ENCODE results near the gene SLC7A14. TPM values are rescaled to one million over a fixed set of nuclear protein-coding genes. Genes with fewer than 3 reads are reported as not detected.
A peak's percentile ranks its signal among the peaks of the same experiment; 100 is the strongest.
"Not testable (repeated sequence)": the region's sequence is repeated elsewhere in the genome, so short reads cannot be mapped to it uniquely, and the experiment has no call there.

SLC7A14 gene
- total RNA-seq, 1 experiment from 2014 or later, result not detected

- CTCF ChIA-PET, result interaction anchor here (0.5 to 1.5 kb wide), 3 partner anchors 226 to 237 kb away, joined by 3 to 4 read pairs (median 3); no protein-coding TSS in a partner anchor
- H3K4me1 ChIP-seq (ENCODE audit: insufficient read depth, low read length, poor library complexity, severe bottlenecking), result no peaks in the 10 kb centered on the region
- H3K27me3 ChIP-seq (replicated peaks; ENCODE audit: insufficient read depth, low read depth, low read length, poor library complexity), result peaks cover 93% of the 10 kb centered on the region
- POLR2A ChIA-PET (ENCODE audit: low non-redundant PET), result no interaction called here
- no peak overlapping the region for H3K27ac ChIP-seq (ENCODE audit: low read depth, low read length, poor library complexity, severe bottlenecking)
- H3K4me3 ChIP-seq (ENCODE audit: low read depth, low read length, poor library complexity, severe bottlenecking), result no peak overlapping the region
- H3K9me3 ChIP-seq (ENCODE audit: low read depth, low read length, poor library complexity, severe bottlenecking), result no peaks in the 10 kb centered on the region
- no peaks in the 10 kb centered on the region for H3K36me3 ChIP-seq (ENCODE audit: insufficient read depth, low read length, poor library complexity, severe bottlenecking)
- TF ChIP-seq CTCF (conservative IDR thresholded peaks at IDR 0.05; ENCODE audit: low read depth, low read length) (no peak), EZH2 (IDR thresholded peaks at IDR 0.05; ENCODE audit: borderline replicate concordance, low read depth, low read length, poor library complexity, severe bottlenecking) (peak; percentile 41)
- DNase-seq (ENCODE audit: low spot score), result peak; percentile 72
- intact Hi-C loops (cut with micrococcal nuclease; ENCODE audit: unreplicated experiment), result no loop called here
- no TSS peak for BruUV-seq (replicated peaks)
These were observed 1.3 kb downstream of the SLC7A14 start for GRCh38 chr3:170584585-170585007.

- TF ChIP-seq EZH2 (IDR thresholded peaks at IDR 0.05; ENCODE audit: borderline replicate concordance, low read depth, low read length, poor library complexity, severe bottlenecking) (no peak), CTCF (conservative IDR thresholded peaks at IDR 0.05; ENCODE audit: low read depth, low read length) (no peak)
- Histone ChIP-seq H3K36me3 (ENCODE audit: insufficient read depth, low read length, poor library complexity, severe bottlenecking) (no peaks in the 10 kb centered on the region), H3K4me3 (ENCODE audit: low read depth, low read length, poor library complexity, severe bottlenecking) (no peak overlapping the region), H3K9me3 (ENCODE audit: low read depth, low read length, poor library complexity, severe bottlenecking) (no peaks in the 10 kb centered on the region), H3K27ac (ENCODE audit: low read depth, low read length, poor library complexity, severe bottlenecking) (no peak overlapping the region), H3K4me1 (ENCODE audit: insufficient read depth, low read length, poor library complexity, severe bottlenecking) (no peaks in the 10 kb centered on the region), H3K27me3 (replicated peaks; ENCODE audit: insufficient read depth, low read depth, low read length, poor library complexity) (peaks cover 58% of the 10 kb centered on the region)
- no TSS peak for BruUV-seq (replicated peaks)
- DNase-seq (ENCODE audit: low spot score), result no peak
- intact Hi-C loops (cut with micrococcal nuclease; ENCODE audit: unreplicated experiment), result no loop called here
- ChIA-PET POLR2A (ENCODE audit: low non-redundant PET) (no interaction called here), CTCF (no interaction called here)
These were observed 6.2 kb downstream of the SLC7A14 start for GRCh38 chr3:170579646-170580045.

GRCh38 chr3:170572665-170573253, 13.1 kb downstream of the SLC7A14 start:
- intact Hi-C loops (cut with micrococcal nuclease; ENCODE audit: unreplicated experiment), result no loop called here
- H3K4me1 ChIP-seq (ENCODE audit: insufficient read depth, low read length, poor library complexity, severe bottlenecking), result no peaks in the 10 kb centered on the region
- no peak overlapping the region for H3K27ac ChIP-seq (ENCODE audit: low read depth, low read length, poor library complexity, severe bottlenecking)
- no peaks in the 10 kb centered on the region for H3K36me3 ChIP-seq (ENCODE audit: insufficient read depth, low read length, poor library complexity, severe bottlenecking)
- H3K27me3 ChIP-seq (replicated peaks; ENCODE audit: insufficient read depth, low read depth, low read length, poor library complexity), result no peaks in the 10 kb centered on the region
- CTCF ChIA-PET, result no interaction called here
- H3K4me3 ChIP-seq (ENCODE audit: low read depth, low read length, poor library complexity, severe bottlenecking), result no peak overlapping the region
- no peaks in the 10 kb centered on the region for H3K9me3 ChIP-seq (ENCODE audit: low read depth, low read length, poor library complexity, severe bottlenecking)
- peak; percentile 28 for DNase-seq (ENCODE audit: low spot score)
- no peak for TF ChIP-seq EZH2 (IDR thresholded peaks at IDR 0.05; ENCODE audit: borderline replicate concordance, low read depth, low read length, poor library complexity, severe bottlenecking)
- no peak for TF ChIP-seq CTCF (conservative IDR thresholded peaks at IDR 0.05; ENCODE audit: low read depth, low read length)
- POLR2A ChIA-PET (ENCODE audit: low non-redundant PET), result no interaction called here
- no TSS peak for BruUV-seq (replicated peaks)

GRCh38 chr3:170567598-170567997, 18.3 kb downstream of the SLC7A14 start:
- POLR2A ChIA-PET (ENCODE audit: low non-redundant PET); intact Hi-C loops (cut with micrococcal nuclease; ENCODE audit: unreplicated experiment); H3K27me3 ChIP-seq (replicated peaks; ENCODE audit: insufficient read depth, low read depth, low read length, poor library complexity); CTCF ChIA-PET; H3K4me1 ChIP-seq (ENCODE audit: insufficient read depth, low read length, poor library complexity, severe bottlenecking); DNase-seq (ENCODE audit: low spot score); H3K4me3 ChIP-seq (ENCODE audit: low read depth, low read length, poor library complexity, severe bottlenecking); BruUV-seq (replicated peaks); H3K27ac ChIP-seq (ENCODE audit: low read depth, low read length, poor library complexity, severe bottlenecking); H3K9me3 ChIP-seq (ENCODE audit: low read depth, low read length, poor library complexity, severe bottlenecking); H3K36me3 ChIP-seq (ENCODE audit: insufficient read depth, low read length, poor library complexity, severe bottlenecking): not testable (repeated sequence)

All from A673 (cell line).